Stomach (tissue), 9 donors: ENCODE results near the gene ZFP28. TPM values are rescaled to one million over a fixed set of nuclear protein-coding genes. Genes with fewer than 3 reads are reported as not detected.

ENCODE experiments used
- DNase-seq, 2 donors: peaks; one replicate each; pipeline versions ENCODE4 v3.0.0 to v3.0.0-alpha.2; 2013 to 2019
- H3K27ac ChIP-seq, 5 donors: fragments of 200-600 bp in 4 of 5; sonication (generic) in 4 of 5; one replicate each; pipeline ENCODE4 v1.5.1; 2013 to 2019; ENCODE audit warnings: mild to moderate bottlenecking in 1 of 5, moderate library complexity in 1 of 5
- H3K27me3 ChIP-seq, 3 donors: fragments of 200-600 bp; sonication (generic); one replicate each; pipeline ENCODE4 v1.5.1; 2017 to 2019; ENCODE audit warnings: mixed run types in 1 of 3
- H3K36me3 ChIP-seq, 4 donors: fragments of 200-600 bp; sonication (generic); 1 replicate in 3 of 4; 2 replicates in 1 of 4; pipeline ENCODE4 v1.5.1; 2016 to 2019
- H3K4me1 ChIP-seq, 4 donors: fragments of 200-600 bp; sonication (generic); one replicate each; pipeline ENCODE4 v1.5.1; 2016 to 2019
- H3K4me3 ChIP-seq, 4 donors: fragments of 200-600 bp; sonication (generic) in 3 of 4; one replicate each; pipeline ENCODE4 v1.5.1; 2016 to 2019; ENCODE audit warnings: mild to moderate bottlenecking in 1 of 4
- H3K9me3 ChIP-seq, 4 donors: fragments of 200-600 bp; sonication (generic); one replicate each; pipeline ENCODE4 v1.5.1; 2016 to 2019
- EP300 ChIP-seq: sonication (generic); formaldehyde crosslinking; IDR thresholded peaks from one replicate; pipeline ENCODE4 v1.6.1; 2017; ENCODE audit warnings: antibody characterized with exemption
- POLR2A ChIP-seq, 4 donors: fragments of 450-650 bp; IDR thresholded peaks; one replicate each; pipeline ENCODE4 v1.6.1; 2016; ENCODE audit warnings: antibody characterized with exemption in 4 of 4, control low read depth in 2 of 4, mild to moderate bottlenecking in 1 of 4, moderate library complexity in 1 of 4
- POLR2AphosphoS5 ChIP-seq, 3 donors: sonication (generic); formaldehyde crosslinking; IDR thresholded peaks; one replicate each; pipeline ENCODE4 v1.6.1; 2016; ENCODE audit warnings: antibody characterized with exemption in 3 of 3
- WGBS, 5 donors: extraction: QIAGEN DNeasy Blood & Tissue Kit in 3 of 5; methylation state at CpG; one replicate each; pipeline versions ENCODE4 v1.1.5 to v1.1.7; 2013 to 2018; 5-methylcytosine and 5-hydroxymethylcytosine counted together
- intact Hi-C: fragments of 100-400 bp; cut with DNase I; formaldehyde crosslinking; loops from one replicate; pipeline ENCODE4 v1.15.1; 2023; ENCODE audit warnings: low total_unique reads
- polyA plus RNA-seq, 3 donors: library from polyadenylated mRNA; stranded (reverse); fragments of 200-250 nt; gene quantifications; one replicate each; pipeline ENCODE4 v1.2.3, GENCODE V29; 2013
- total RNA-seq, 5 donors: library from RNA; depleted of rRNA; stranded (reverse); fragments of >200 nt; gene quantifications; one replicate each; pipeline versions ENCODE4 v1.1.0 to v1.2.3, GENCODE V29; 2014 to 2016
- TF ChIP-seq, protein P1 (sequence below), 7 experiments: fragments of 450-650 bp in 4 of 7; fragments of 200-600 bp in 3 of 7; sonication (generic) in 3 of 7; IDR thresholded peaks; one replicate each; pipeline ENCODE4 v1.5.1; 2016 to 2019; ENCODE audit warnings: antibody characterized with exemption in 7 of 7, control low read depth in 2 of 7, mild to moderate bottlenecking in 1 of 7
- donor health status: healthy with polysubstance abuse.
- donor health status: Bipolar disorder and iron deficiency.
- donor health status: healthy.

Gene ZFP28
- total and polyA plus RNA-seq, 8 donors = 1.6 to 83.4 (median 5.5) TPM

DNA sequence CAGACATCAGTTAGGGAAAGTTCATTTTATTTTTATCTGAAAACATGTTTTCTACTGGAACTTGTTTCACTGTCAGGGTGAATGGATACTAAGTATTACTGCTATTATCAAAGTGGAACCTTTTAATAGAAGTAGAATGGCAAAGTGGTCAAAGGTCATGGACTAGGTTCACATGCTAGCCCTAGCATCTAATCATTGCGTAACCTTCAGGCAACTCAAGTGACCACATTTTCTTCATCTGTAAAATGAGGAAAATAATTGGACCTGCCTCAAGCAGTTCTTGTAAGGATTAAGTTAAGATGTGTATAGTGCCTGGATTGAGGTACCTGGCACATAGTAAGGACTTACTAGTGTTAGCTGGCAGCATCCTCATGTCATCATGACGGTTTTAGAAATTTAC is 5.0 kb downstream of the ZFP28 start:
- H3K9me3 ChIP-seq = peaks cover 23 to 95% (median 70%) of the 10 kb centered on the region in 4 donors
- peaks cover 7 to 18% (median 13%) of the 10 kb centered on the region in 4 donors for H3K4me1 ChIP-seq
- no peak for TF ChIP-seq POLR2AphosphoS5 (IDR thresholded peaks at IDR 0.05)
- TF ChIP-seq, protein P1, sequence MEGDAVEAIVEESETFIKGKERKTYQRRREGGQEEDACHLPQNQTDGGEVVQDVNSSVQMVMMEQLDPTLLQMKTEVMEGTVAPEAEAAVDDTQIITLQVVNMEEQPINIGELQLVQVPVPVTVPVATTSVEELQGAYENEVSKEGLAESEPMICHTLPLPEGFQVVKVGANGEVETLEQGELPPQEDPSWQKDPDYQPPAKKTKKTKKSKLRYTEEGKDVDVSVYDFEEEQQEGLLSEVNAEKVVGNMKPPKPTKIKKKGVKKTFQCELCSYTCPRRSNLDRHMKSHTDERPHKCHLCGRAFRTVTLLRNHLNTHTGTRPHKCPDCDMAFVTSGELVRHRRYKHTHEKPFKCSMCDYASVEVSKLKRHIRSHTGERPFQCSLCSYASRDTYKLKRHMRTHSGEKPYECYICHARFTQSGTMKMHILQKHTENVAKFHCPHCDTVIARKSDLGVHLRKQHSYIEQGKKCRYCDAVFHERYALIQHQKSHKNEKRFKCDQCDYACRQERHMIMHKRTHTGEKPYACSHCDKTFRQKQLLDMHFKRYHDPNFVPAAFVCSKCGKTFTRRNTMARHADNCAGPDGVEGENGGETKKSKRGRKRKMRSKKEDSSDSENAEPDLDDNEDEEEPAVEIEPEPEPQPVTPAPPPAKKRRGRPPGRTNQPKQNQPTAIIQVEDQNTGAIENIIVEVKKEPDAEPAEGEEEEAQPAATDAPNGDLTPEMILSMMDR (IDR thresholded peaks at IDR 0.05) = no peak
- no peak for TF ChIP-seq POLR2A (IDR thresholded peaks at IDR 0.05)
- no peak for TF ChIP-seq EP300
- peaks cover 17 to 89% (median 77%) of the 10 kb centered on the region in 4 donors for H3K36me3 ChIP-seq
- H3K27me3 ChIP-seq = no peaks in the 10 kb centered on the region
- 93 to 99% (median 95%) methylated on average over 2 of the region's 2 CpGs for WGBS, 5 donors
- H3K27ac ChIP-seq = no peak overlapping the region
- intact Hi-C loops = no loop called here
- H3K4me3 ChIP-seq = no peak overlapping the region
- no peak for DNase-seq

DNA sequence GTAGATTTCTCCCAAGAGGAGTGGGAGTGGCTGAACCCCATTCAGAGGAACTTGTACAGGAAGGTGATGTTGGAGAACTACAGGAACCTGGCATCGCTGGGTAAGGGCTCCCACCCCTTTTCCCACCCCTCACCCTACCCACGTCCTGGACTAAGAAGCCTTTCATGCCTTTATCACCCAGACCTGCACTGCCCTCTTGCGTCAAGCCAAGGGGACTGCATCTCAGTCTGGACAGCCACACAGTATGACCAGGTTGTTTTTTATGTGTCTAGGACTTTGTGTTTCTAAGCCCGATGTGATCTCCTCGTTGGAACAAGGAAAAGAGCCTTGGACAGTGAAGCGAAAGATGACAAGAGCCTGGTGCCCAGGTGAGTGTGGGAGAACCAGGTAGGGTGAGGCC is 8.8 kb downstream of the ZFP28 start:
- H3K9me3 ChIP-seq = peaks cover 35 to 98% (median 81%) of the 10 kb centered on the region in 4 donors
- H3K4me3 ChIP-seq = no peak overlapping the region
- peaks cover 41 to 99% (median 91%) of the 10 kb centered on the region in 4 donors for H3K36me3 ChIP-seq
- H3K27me3 ChIP-seq = no peaks in the 10 kb centered on the region
- H3K4me1 ChIP-seq = no peaks in the 10 kb centered on the region
- no peak overlapping the region for H3K27ac ChIP-seq
- TF ChIP-seq POLR2AphosphoS5 (IDR thresholded peaks at IDR 0.05) = no peak
- intact Hi-C loops = no loop called here
- WGBS, 5 donors = 54 to 67% (median 62%) methylated on average over 6 of the region's 6 CpGs
- no peak for DNase-seq

DNA sequence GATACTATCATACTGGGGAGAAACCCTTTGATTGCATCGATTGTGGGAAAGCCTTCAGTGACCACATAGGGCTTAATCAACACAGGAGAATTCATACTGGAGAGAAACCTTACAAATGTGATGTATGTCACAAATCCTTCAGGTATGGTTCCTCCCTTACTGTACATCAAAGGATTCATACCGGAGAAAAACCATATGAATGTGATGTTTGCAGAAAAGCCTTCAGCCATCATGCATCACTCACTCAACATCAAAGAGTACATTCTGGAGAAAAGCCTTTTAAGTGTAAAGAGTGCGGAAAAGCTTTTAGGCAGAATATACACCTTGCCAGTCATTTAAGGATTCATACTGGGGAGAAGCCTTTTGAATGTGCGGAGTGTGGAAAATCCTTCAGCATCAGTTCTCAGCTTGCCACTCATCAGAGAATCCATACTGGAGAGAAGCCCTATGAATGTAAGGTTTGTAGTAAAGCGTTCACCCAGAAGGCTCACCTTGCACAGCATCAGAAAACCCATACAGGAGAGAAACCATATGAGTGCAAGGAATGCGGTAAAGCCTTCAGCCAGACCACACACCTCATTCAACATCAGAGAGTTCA is 15.6 kb downstream of the ZFP28 start:
- DNase-seq = no peak
- Histone ChIP-seq H3K4me1 (no peaks in the 10 kb centered on the region), H3K27me3 (no peaks in the 10 kb centered on the region), H3K9me3 (peaks cover 64 to 100% (median 93%) of the 10 kb centered on the region in 4 donors), H3K4me3 (no peak overlapping the region), H3K36me3 (peaks cover 40 to 95% (median 60%) of the 10 kb centered on the region in 4 donors), H3K27ac (no peak overlapping the region)
- intact Hi-C loops = no loop called here
- 82 to 97% (median 95%) methylated on average over 6 of the region's 6 CpGs for WGBS, 5 donors
- TF ChIP-seq POLR2AphosphoS5 (IDR thresholded peaks at IDR 0.05) (no peak), EP300 (no peak), POLR2A (IDR thresholded peaks at IDR 0.05) (no peak)
- TF ChIP-seq, protein P1 (IDR thresholded peaks at IDR 0.05) = no peak

DNA sequence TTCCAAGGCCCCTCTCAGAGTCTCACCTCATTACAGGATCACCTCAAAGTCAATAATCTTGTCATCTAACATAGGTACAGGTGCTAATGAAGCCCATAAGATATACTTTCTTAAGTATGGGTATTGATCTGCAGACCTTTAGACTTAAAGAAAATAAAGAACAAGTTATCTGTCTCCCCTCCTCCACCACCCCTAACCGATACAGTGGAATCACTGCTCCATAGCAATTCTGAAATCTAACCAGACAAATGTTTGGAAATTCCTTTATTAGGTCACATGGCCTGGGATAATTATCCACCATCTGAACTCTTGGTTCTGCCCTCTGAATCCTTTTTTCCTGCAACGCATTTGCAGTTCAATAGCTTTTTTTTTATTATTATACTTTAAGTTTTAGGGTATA is 24.0 kb downstream of the ZFP28 start:
- H3K36me3 ChIP-seq = peaks cover 0 to 41% (median 3%) of the 10 kb centered on the region in 4 donors
- WGBS, 5 donors = 93 to 95% (median 95%) methylated on average over 2 of the region's 2 CpGs
- no peak overlapping the region for H3K4me3 ChIP-seq
- peaks cover 61 to 94% (median 76%) of the 10 kb centered on the region in 4 donors for H3K9me3 ChIP-seq
- intact Hi-C loops = no loop called here
- no peak overlapping the region for H3K27ac ChIP-seq
- TF ChIP-seq POLR2AphosphoS5 (IDR thresholded peaks at IDR 0.05) (no peak), EP300 (no peak), POLR2A (IDR thresholded peaks at IDR 0.05) (no peak)
- TF ChIP-seq, protein P1 (IDR thresholded peaks at IDR 0.05) = no peak
- H3K27me3 ChIP-seq = no peaks in the 10 kb centered on the region
- DNase-seq = no peak
- peaks cover 0 to 10% (median 8%) of the 10 kb centered on the region in 4 donors for H3K4me1 ChIP-seq

DNA sequence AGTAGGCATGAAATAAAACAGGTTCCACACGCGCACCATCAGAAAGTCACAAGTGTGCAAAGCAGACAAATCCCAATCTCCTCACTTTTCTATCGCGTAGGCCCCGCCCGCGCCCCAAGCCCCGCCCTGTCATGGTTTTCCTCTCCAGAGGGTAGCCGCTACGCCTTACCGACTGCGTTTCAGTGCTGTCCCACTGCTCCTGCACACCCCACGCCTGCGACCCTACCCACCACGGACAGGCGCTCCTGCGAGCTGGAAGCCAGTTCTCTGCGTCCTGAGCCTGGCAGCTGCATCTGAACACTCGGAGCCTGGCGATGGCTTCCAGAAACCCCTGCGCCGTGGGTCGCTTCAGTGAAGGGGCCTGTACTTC is 28.1 kb downstream of the ZFP28 start:
- Histone ChIP-seq H3K4me1 (peaks cover 0 to 20% (median 15%) of the 10 kb centered on the region in 4 donors), H3K36me3 (peaks cover 11 to 62% (median 37%) of the 10 kb centered on the region in 4 donors), H3K27me3 (no peaks in the 10 kb centered on the region), H3K4me3 (peak overlapping the region; percentile 81 to 97 (median 87)), H3K9me3 (peaks cover 44 to 94% (median 66%) of the 10 kb centered on the region in 4 donors), H3K27ac (peak overlapping the region; percentile 81 to 87 (median 83))
- TF ChIP-seq EP300 (no peak), POLR2A (IDR thresholded peaks at IDR 0.05) (no peak)
- TF ChIP-seq, protein P1 (IDR thresholded peaks at IDR 0.05) = no peak
- peak; percentile 46 to 65 for DNase-seq
- 0 to 5% (median 2%) methylated on average over 15 to 23 of the region's 23 CpGs for WGBS, 5 donors
- intact Hi-C loops = no loop called here
